H1 (cell line): ENCODE results near the gene SPARCL1. TPM values are rescaled to one million over a fixed set of nuclear protein-coding genes. Genes with fewer than 3 reads are reported as not detected.

Experiments used
- CTCF ChIA-PET: fragments of 300-600 bp; sonication (Branson Sonifier 250); formaldehyde crosslinking; loops from one replicate; lab custom pipeline; 2021; ENCODE audit not compliant: partially characterized antibody; lab: Charles Lee
- POLR2A ChIA-PET: fragments of 300-600 bp; sonication (Branson Sonifier 250); formaldehyde crosslinking; loops from one replicate; lab custom pipeline; 2021; ENCODE audit warnings: inconsistent platforms; ENCODE audit not compliant: partially characterized antibody; lab: Charles Lee
- DNase-seq, 2 experiments: peaks; one replicate each; pipeline versions ENCODE4 v3.0.0 to v3.0.0-alpha.2; 2010 to 2022; ENCODE audit warnings: low spot score in 2 of 2, low read depth in 1 of 2, mixed read lengths in 1 of 2
- FAIRE-seq: peaks from 2 replicates; lab custom pipeline; 2011; peaks lifted over from hg19 to GRCh38; lab: Jason Lieb, UNC
- H2AFZ ChIP-seq: 2 replicates; pipeline ENCODE4 v1.8.1; 2012; ENCODE audit warnings: low read length, inconsistent platforms
- H2AK5ac ChIP-seq: 2 replicates; pipeline ENCODE4 v1.6.1; 2013; ENCODE audit warnings: low read depth, low read length
- H2BK120ac ChIP-seq: replicated peaks from 2 replicates; pipeline ENCODE3; 2013; ENCODE audit warnings: low read depth, low read length, inconsistent platforms
- H2BK12ac ChIP-seq: 2 replicates; pipeline ENCODE4 v1.6.1; 2013; ENCODE audit warnings: low read depth, low read length
- H2BK15ac ChIP-seq: 2 replicates; pipeline ENCODE4 v1.6.1; 2013; ENCODE audit warnings: low read length
- H2BK20ac ChIP-seq: 2 replicates; pipeline ENCODE4 v1.6.1; 2013; ENCODE audit warnings: low read length
- H2BK5ac ChIP-seq: 2 replicates; pipeline ENCODE4 v1.6.1; 2013; ENCODE audit warnings: low read depth, low read length
- H3K14ac ChIP-seq: 2 replicates; pipeline ENCODE4 v1.6.1; 2013; ENCODE audit warnings: inconsistent platforms; ENCODE audit not compliant: insufficient read length
- H3K18ac ChIP-seq: 2 replicates; pipeline ENCODE4 v1.6.1; 2013; ENCODE audit warnings: low read length; ENCODE audit errors: extremely low read depth
- H3K23ac ChIP-seq: 2 replicates; pipeline ENCODE4 v1.6.1; 2013; ENCODE audit warnings: inconsistent platforms; ENCODE audit not compliant: insufficient read length
- H3K23me2 ChIP-seq: 2 replicates; pipeline ENCODE4 v1.6.1; 2013; ENCODE audit warnings: low read depth, low read length
- H3K27ac ChIP-seq: 2 replicates; pipeline ENCODE4 v1.6.1; 2011; ENCODE audit warnings: low read depth, low read length, inconsistent platforms
- H3K27me3 ChIP-seq, 4 experiments: replicated peaks in 1 of 4; 1 replicate in 1 of 4; 2 replicates in 3 of 4; pipeline versions ENCODE4 v1.6.1 to v1.8.1; 2011 to 2013; ENCODE audit warnings: low read length in 3 of 4, mild to moderate bottlenecking in 3 of 4, inconsistent platforms in 2 of 4, mixed read lengths in 2 of 4, moderate library complexity in 1 of 4; ENCODE audit not compliant: control insufficient read depth in 3 of 4, insufficient read depth in 3 of 4; ENCODE audit errors: extremely low read depth in 1 of 4
- H3K36me3 ChIP-seq, 4 experiments: 2 replicates each; pipeline versions ENCODE4 v1.6.1 to v1.8.1; 2011 to 2013; ENCODE audit warnings: mild to moderate bottlenecking in 4 of 4, low read length in 3 of 4, moderate library complexity in 2 of 4, control low read depth in 1 of 4, inconsistent platforms in 1 of 4; ENCODE audit not compliant: insufficient read depth in 4 of 4, control insufficient read depth in 2 of 4
- H3K4ac ChIP-seq: replicated peaks from 2 replicates; pipeline ENCODE3; 2013; ENCODE audit warnings: low read length, low read depth, mixed read lengths, inconsistent platforms; ENCODE audit not compliant: insufficient read length
- H3K4me1 ChIP-seq, 4 experiments: replicated peaks in 1 of 4; 1 replicate in 1 of 4; 2 replicates in 3 of 4; pipeline versions ENCODE4 v1.6.1 to v1.8.1; 2011 to 2013; ENCODE audit warnings: low read length in 3 of 4, inconsistent platforms in 2 of 4, mixed read lengths in 1 of 4; ENCODE audit not compliant: insufficient read depth in 4 of 4, control insufficient read depth in 3 of 4
- H3K4me2 ChIP-seq, 2 experiments: 2 replicates each; pipeline versions ENCODE4 v1.6.1 to v1.8.1; 2011 to 2013; ENCODE audit warnings: low read depth in 2 of 2, low read length in 2 of 2, control low read depth in 1 of 2, inconsistent platforms in 1 of 2, mild to moderate bottlenecking in 1 of 2; ENCODE audit not compliant: insufficient read depth in 1 of 2
- H3K4me3 ChIP-seq, 4 experiments: fragments of 200-600, 300-600 bp in 1 of 4; sonication (generic), shearing (Covaris generic), sonication (Bioruptor Twin) in 1 of 4; 2 replicates each; pipeline versions ENCODE4 v1.5.1 to v1.8.1; 2011 to 2016; ENCODE audit warnings: low read length in 4 of 4, low read depth in 3 of 4, control low read depth in 2 of 4, inconsistent platforms in 2 of 4, mild to moderate bottlenecking in 2 of 4, mixed read lengths in 1 of 4, moderate library complexity in 1 of 4; ENCODE audit not compliant: insufficient read depth in 2 of 4; ENCODE audit errors: extremely low read depth in 1 of 4
- H3K56ac ChIP-seq: replicated peaks from 2 replicates; pipeline ENCODE3; 2013; ENCODE audit warnings: low read depth, mild to moderate bottlenecking, mixed read lengths, low read length, inconsistent platforms; ENCODE audit not compliant: insufficient read length
- H3K79me1 ChIP-seq: 2 replicates; pipeline ENCODE4 v1.6.1; 2013; ENCODE audit warnings: low read depth, low read length, control low read depth
- H3K79me2 ChIP-seq, 2 experiments: 2 replicates each; pipeline versions ENCODE4 v1.6.1 to v1.8.1; 2012 to 2013; ENCODE audit warnings: low read length in 2 of 2, mild to moderate bottlenecking in 2 of 2, inconsistent platforms in 1 of 2; ENCODE audit not compliant: insufficient read depth in 2 of 2, control insufficient read depth in 1 of 2
- H3K9ac ChIP-seq, 4 experiments: replicated peaks in 1 of 4; 1 replicate in 1 of 4; 2 replicates in 3 of 4; pipeline versions ENCODE4 v1.6.1 to v1.8.1; 2011 to 2013; ENCODE audit warnings: low read depth in 3 of 4, low read length in 3 of 4, control low read depth in 2 of 4, mild to moderate bottlenecking in 2 of 4, moderate library complexity in 2 of 4, inconsistent platforms in 1 of 4; ENCODE audit errors: extremely low read depth in 1 of 4
- H3K9me3 ChIP-seq, 2 experiments: 2 replicates each; pipeline versions ENCODE4 v1.6.1 to v1.8.1; 2012 to 2013; ENCODE audit warnings: mild to moderate bottlenecking in 2 of 2, moderate library complexity in 2 of 2, control low read depth in 1 of 2, inconsistent platforms in 1 of 2, low read depth in 1 of 2, low read length in 1 of 2, mixed read lengths in 1 of 2; ENCODE audit not compliant: insufficient read depth in 2 of 2
- H4K20me1 ChIP-seq, 2 experiments: replicated peaks in 1 of 2; 2 replicates each; pipeline versions ENCODE3 to v1.8.1; 2011 to 2013; ENCODE audit warnings: inconsistent platforms in 2 of 2, low read length in 2 of 2, mild to moderate bottlenecking in 1 of 2; ENCODE audit not compliant: insufficient read depth in 2 of 2, control insufficient read depth in 1 of 2
- H4K5ac ChIP-seq: 2 replicates; pipeline ENCODE4 v1.6.1; 2013; ENCODE audit warnings: low read length, low read depth, mixed read lengths, inconsistent platforms; ENCODE audit not compliant: insufficient read length
- H4K8ac ChIP-seq: 2 replicates; pipeline ENCODE4 v1.8.0; 2013; ENCODE audit warnings: mild to moderate bottlenecking, moderate library complexity, low read length, inconsistent platforms; ENCODE audit not compliant: insufficient read depth; ENCODE audit errors: extremely low read depth
- H4K91ac ChIP-seq: replicated peaks from 2 replicates; pipeline ENCODE3; 2013; ENCODE audit warnings: low read length, mixed read lengths, inconsistent platforms; ENCODE audit not compliant: insufficient read length
- RBBP5 ChIP-seq: IDR thresholded peaks from 2 replicates; pipeline ENCODE4 v1.7.1; 2012; ENCODE audit warnings: low read depth, mild to moderate bottlenecking, inconsistent platforms, low read length, moderate library complexity, borderline replicate concordance
- WGBS, 2 experiments: shearing (Covaris generic) in 1 of 2; methylation state at CpG; one replicate each; pipeline versions ENCODE4 v1.1.6 to v1.1.7; 2013 to 2015; ENCODE audit warnings: low lambda C conversion rate in 2 of 2, mixed read lengths in 2 of 2, inconsistent platforms in 1 of 2, low coverage in 1 of 2, missing lambda C conversion rate in 1 of 2; ENCODE audit not compliant: insufficient replicate concordance in 2 of 2, insufficient coverage in 1 of 2, insufficient read length in 1 of 2; ENCODE audit errors: extremely low coverage in 1 of 2, missing lambda C conversion rate in 1 of 2; 5-methylcytosine and 5-hydroxymethylcytosine counted together
- polyA plus RNA-seq, 7 experiments: library from polyadenylated mRNA; depleted of rRNA in 3 of 7; stranded (reverse) in 5 of 7; unstranded in 2 of 7; fragments of >200 nt in 5 of 7; fragments of 200-250 nt in 2 of 7; gene quantifications; 1 replicate in 5 of 7; 2 replicates in 1 of 7; 4 replicates in 1 of 7; pipeline versions ENCODE4 v1.2.1 to v1.2.3, GENCODE V29; 2011 to 2013; ENCODE audit warnings: missing spikeins in 2 of 7, mixed read lengths in 2 of 7
- total RNA-seq: library from RNA; stranded (reverse); fragmentation: NEBNext Ultra II Directional; extraction: Animal tissue kit (Norgen Biotek cat#: 25700); gene quantifications from 2 replicates; pipeline ENCODE4 v1.2.1, GENCODE V29; 2021

The SPARCL1 gene
- total and polyA plus RNA-seq, 2 of the 8 experiments (the other 6 are each of a cell fraction or from before 2014, with no cell fraction given) = 0.48 to 0.51 TPM

DNA sequence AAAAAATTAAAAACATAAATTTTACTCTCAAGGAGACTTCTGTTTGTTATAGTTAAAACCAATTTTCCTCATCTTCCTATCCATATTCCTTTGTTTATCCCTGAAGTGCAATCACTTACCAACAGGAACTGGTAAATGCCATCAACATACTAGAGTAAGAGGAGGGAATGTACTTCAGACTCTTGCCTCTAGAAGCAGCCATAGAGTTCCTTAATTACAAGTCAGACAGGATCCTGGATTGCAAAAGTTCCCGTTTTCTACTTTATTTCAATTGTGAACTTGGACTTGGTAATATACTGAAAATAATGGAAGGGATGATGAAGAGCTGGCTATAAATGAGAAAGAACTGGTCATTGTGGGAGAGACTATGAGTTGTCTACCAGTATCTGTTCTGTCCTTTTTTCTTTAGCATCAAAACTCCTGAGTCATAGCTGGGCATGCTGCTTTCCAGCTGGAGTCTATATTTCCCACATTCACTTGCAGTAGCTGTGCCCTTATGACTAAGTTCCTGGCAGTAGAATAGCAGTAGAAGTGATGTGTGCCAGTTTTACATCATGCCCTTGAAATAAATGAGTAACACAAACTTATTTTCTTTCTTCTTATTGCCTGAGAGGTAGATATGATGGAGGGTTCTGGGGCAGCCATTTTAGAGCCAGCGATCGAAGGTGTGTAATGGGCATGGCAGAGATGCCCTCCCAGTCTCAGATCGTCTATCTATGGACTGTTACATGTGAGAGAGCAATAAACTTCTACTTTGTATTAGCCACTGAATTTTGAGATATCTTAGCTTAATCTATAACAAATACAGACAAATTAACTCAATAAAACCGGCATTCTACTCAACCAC is 26.8 kb upstream of the SPARCL1 start:
- no peaks in the 10 kb centered on the region for H4K20me1 ChIP-seq
- no peak overlapping the region for H4K5ac ChIP-seq
- H3K79me2 ChIP-seq = no peaks in the 10 kb centered on the region
- H2BK12ac ChIP-seq = no peak overlapping the region
- no peak overlapping the region for H4K8ac ChIP-seq
- no peak overlapping the region for H4K91ac ChIP-seq
- no peak overlapping the region for H2BK5ac ChIP-seq
- H3K27me3 ChIP-seq = no peaks in the 10 kb centered on the region
- no peak overlapping the region for H3K18ac ChIP-seq
- no peak overlapping the region for H3K9ac ChIP-seq
- no peak overlapping the region for H2BK120ac ChIP-seq
- H3K23ac ChIP-seq = no peak overlapping the region
- H3K56ac ChIP-seq = no peak overlapping the region
- no peak overlapping the region for H2BK15ac ChIP-seq
- no peaks in the 10 kb centered on the region for H3K79me1 ChIP-seq
- H2BK20ac ChIP-seq = no peak overlapping the region
- no peak overlapping the region for H3K27ac ChIP-seq
- DNase-seq = no peak
- no peak overlapping the region for H2AK5ac ChIP-seq
- no peaks in the 10 kb centered on the region for H3K23me2 ChIP-seq
- H2AFZ ChIP-seq = peak overlapping the region; percentile 16; the same call in 1 of the 2 replicates
- H3K4me2 ChIP-seq = no peak overlapping the region
- H3K36me3 ChIP-seq = no peaks in the 10 kb centered on the region
- no peak for FAIRE-seq
- no peaks in the 10 kb centered on the region for H3K9me3 ChIP-seq
- peaks cover 0 to 3% (median 0%) of the 10 kb centered on the region in 4 experiments; a peak in 2 of 7 replicates for H3K4me1 ChIP-seq
- H3K4me3 ChIP-seq = no peak overlapping the region
- ChIA-PET POLR2A (no interaction called here), CTCF (interaction anchor here (2.0 to 3.8 kb wide), 3 partner anchors 12 to 292 kb away, joined by 5 to 18 read pairs (median 11); no protein-coding TSS in a partner anchor)
- no peak overlapping the region for H3K14ac ChIP-seq
- no peak overlapping the region for H3K4ac ChIP-seq
- no peak for TF ChIP-seq RBBP5
- WGBS, 2 experiments = 87% methylated on average over 5 of the region's 5 CpGs; no CpG with 5 or more reads in 1 of the 2 experiments
